IgD-negative memory B cell (primary cell): Measurements from ENCODE around the gene MILR1. TPM values are rescaled to one million over a fixed set of nuclear protein-coding genes. Genes with fewer than 3 reads are reported as not detected.

Source experiments
- H3K27ac Mint-ChIP-seq, 3 donors: one replicate each; pipeline ENCODE4 v1.8.0; 2020 to 2022; ENCODE audit warnings: mild to moderate bottlenecking in 3 of 3, mixed read lengths in 3 of 3, moderate library complexity in 1 of 3
- H3K27me3 Mint-ChIP-seq: one replicate; pipeline ENCODE4 v1.8.0; 2021; ENCODE audit warnings: mixed read lengths
- H3K36me3 Mint-ChIP-seq: one replicate; pipeline ENCODE4 v1.8.0; 2020; ENCODE audit warnings: mild to moderate bottlenecking, mixed read lengths
- H3K4me1 Mint-ChIP-seq, 3 donors: one replicate each; pipeline ENCODE4 v1.8.0; 2020 to 2022; ENCODE audit warnings: mixed read lengths in 3 of 3, mild to moderate bottlenecking in 1 of 3
- H3K4me3 Mint-ChIP-seq, 4 donors: one replicate each; pipeline ENCODE4 v1.8.0; 2020 to 2022; ENCODE audit warnings: mild to moderate bottlenecking in 4 of 4, mixed read lengths in 4 of 4, moderate library complexity in 3 of 4
- H3K9me3 Mint-ChIP-seq, 3 donors: one replicate each; pipeline ENCODE4 v1.8.0; 2020 to 2021; ENCODE audit warnings: mixed read lengths in 3 of 3, mild to moderate bottlenecking in 1 of 3
- polyA plus RNA-seq: library from polyadenylated mRNA; unstranded; fragments of 300-500 nt; fragmentation: Illumina TruSeq; gene quantifications from one replicate; pipeline ENCODE4 v1.2.3, GENCODE V29; 2021

Gene MILR1
- 1.9 TPM for polyA plus RNA-seq

DNA sequence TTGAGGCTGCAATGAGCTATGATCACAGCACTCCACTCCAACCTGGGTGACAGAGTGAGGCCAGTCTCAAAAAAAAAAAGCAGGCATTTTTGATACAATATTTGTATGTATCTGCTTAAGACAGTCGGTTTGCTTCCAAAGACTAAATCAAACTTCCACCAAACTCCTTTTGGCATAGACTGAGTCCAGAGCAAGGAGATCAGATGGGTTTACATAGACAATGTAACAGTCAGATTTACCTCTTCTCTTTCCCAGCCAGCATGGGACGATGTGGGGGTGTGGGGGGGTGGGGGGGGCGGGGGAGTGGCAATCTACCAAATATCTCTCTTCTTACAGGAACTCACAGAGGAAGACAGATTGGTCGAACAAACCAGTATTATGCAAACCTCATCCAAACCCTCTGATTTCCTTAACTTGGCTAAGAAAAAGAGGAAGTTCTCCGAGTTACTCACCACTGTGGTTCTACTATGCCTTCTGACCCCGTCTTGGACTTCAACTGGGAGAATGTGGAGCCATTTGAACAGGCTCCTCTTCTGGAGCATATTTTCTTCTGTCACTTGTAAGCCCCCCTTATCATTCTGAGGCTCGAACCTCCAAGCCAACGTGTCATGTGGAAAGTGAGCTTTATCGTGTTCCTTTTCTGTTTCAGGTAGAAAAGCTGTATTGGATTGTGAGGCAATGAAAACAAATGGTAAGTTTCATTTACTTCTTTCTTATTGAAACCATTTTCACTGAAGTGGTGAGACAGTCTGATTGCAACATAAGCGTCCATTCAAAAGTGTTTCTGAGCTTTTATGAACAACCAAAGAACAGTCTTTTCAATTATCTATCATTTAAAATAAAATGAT, at the start of gene MILR1:
MILR1 (plus strand) TSS at position 451 of the 848 bp plus-strand sequence; CDS start at position 505, 54 bp downstream.
- peaks cover 8 to 16% (median 12%) of the 10 kb centered on the region in 3 donors for H3K4me1 Mint-ChIP-seq
- peak within 1 kb of the TSS; percentile 27 to 93 (median 89) for H3K4me3 Mint-ChIP-seq

GRCh38 chr17:64399767-64400156, 49.2 kb upstream of the MILR1 start:
- no peaks in the 10 kb centered on the region for H3K27me3 Mint-ChIP-seq
- H3K36me3 Mint-ChIP-seq = peaks cover 10% of the 10 kb centered on the region
- H3K4me3 Mint-ChIP-seq = no peak overlapping the region
- H3K9me3 Mint-ChIP-seq = no peaks in the 10 kb centered on the region
- peaks cover 22 to 40% (median 36%) of the 10 kb centered on the region in 3 donors for H3K4me1 Mint-ChIP-seq
- H3K27ac Mint-ChIP-seq = no peak overlapping the region

More for the DNA sequence above, at the start of gene MILR1:
- Mint-ChIP-seq H3K27ac (peak within 1 kb of the TSS; percentile 50 to 97 (median 68)), H3K9me3 (no peaks in the 10 kb centered on the region), H3K36me3 (peaks cover 2% of the 10 kb centered on the region), H3K27me3 (no peaks in the 10 kb centered on the region)

GRCh38 chr17:64400642-64401041, 48.3 kb upstream of the MILR1 start:
- Mint-ChIP-seq H3K36me3 (peaks cover 10% of the 10 kb centered on the region), H3K9me3 (no peaks in the 10 kb centered on the region), H3K4me1 (peaks cover 25 to 43% (median 40%) of the 10 kb centered on the region in 3 donors), H3K27me3 (no peaks in the 10 kb centered on the region), H3K4me3 (peak overlapping the region; percentile 21 to 85 (median 44)), H3K27ac (peak overlapping the region; percentile 34 to 86 (median 73))

DNA sequence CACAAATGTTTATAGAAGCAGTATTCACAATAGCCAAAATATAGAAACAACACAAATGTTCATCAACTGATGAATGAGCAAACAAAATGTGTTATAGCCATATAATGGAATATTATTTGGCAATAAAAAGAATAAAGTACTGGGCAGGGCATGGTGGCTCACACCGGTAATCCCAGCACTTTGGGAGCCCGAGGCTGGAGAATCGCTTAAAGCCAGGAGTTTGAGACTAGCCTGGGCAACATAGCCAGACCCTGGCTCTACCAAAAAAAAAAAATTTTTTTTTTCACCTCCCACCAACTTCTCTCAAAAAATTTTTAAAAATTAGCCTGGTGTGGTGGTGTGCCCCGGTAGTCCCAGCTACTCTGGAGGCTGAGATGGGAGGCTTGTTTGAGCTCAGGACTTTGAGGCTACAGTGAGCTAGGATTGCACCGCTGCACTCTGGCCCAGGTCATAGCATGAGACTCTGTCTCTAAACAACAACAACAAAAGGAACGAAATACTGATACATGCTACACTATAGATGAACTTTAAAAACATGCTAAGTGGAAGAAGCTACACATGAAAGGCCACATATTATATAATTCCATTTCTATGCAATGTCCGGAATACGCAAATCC, 47.6 kb upstream of the MILR1 start:
- H3K4me3 Mint-ChIP-seq = peak overlapping the region in 2 of 4 donors; percentile 66 to 72
- H3K4me1 Mint-ChIP-seq = peaks cover 21 to 41% (median 34%) of the 10 kb centered on the region in 3 donors
- H3K36me3 Mint-ChIP-seq = peaks cover 6% of the 10 kb centered on the region
- H3K9me3 Mint-ChIP-seq = no peaks in the 10 kb centered on the region
- peak overlapping the region in 2 of 3 donors; percentile 73 to 91 for H3K27ac Mint-ChIP-seq
- H3K27me3 Mint-ChIP-seq = no peaks in the 10 kb centered on the region

DNA sequence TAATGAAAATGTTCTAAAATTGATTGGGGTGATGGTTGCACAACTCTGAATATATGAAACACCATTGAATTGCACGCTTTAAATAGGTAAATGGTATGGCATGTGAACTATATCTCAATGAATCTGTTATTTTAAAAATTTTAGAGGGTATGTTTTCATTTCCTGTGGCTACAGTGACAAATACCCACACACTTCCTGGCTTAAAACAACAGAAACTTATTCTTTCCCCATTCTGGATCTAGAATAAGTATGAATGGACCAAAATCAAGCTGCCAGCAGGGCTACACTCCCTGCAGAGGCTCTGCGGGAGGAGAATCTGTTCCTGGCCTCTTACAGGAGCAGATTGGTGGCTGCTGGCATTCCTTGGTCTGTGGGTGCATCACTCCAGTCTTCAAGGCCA, 47.0 kb upstream of the MILR1 start:
- H3K4me3 Mint-ChIP-seq = peak overlapping the region in 2 of 4 donors; percentile 66 to 72
- H3K36me3 Mint-ChIP-seq = peaks cover 6% of the 10 kb centered on the region
- H3K27me3 Mint-ChIP-seq = no peaks in the 10 kb centered on the region
- peak overlapping the region in 1 of 3 donors; percentile 4 for H3K27ac Mint-ChIP-seq
- H3K4me1 Mint-ChIP-seq = peaks cover 24 to 43% (median 39%) of the 10 kb centered on the region in 3 donors
- no peaks in the 10 kb centered on the region for H3K9me3 Mint-ChIP-seq

DNA sequence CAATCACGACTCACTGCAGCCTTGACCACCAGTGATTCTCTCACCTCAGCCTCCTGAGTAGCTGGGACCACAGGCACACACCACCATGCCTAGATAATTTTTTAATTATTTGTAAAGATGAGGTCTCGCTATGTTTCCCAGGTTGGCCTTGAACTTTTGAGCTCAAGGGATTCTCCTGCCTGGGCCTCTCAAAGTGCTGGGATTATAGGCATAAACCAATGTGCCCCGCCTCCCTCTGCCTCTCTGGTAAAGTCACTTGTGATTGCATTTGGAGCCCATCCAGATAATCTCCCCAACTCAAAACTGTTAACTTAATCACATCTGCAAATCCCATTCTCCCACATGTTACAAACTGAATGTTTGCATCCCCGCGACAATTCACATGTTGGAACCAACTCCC, 46.4 kb upstream of the MILR1 start:
- no peak overlapping the region for H3K27ac Mint-ChIP-seq
- peak overlapping the region in 1 of 4 donors; percentile 3 for H3K4me3 Mint-ChIP-seq
- H3K4me1 Mint-ChIP-seq = peaks cover 24 to 44% (median 42%) of the 10 kb centered on the region in 3 donors
- no peaks in the 10 kb centered on the region for H3K27me3 Mint-ChIP-seq
- no peaks in the 10 kb centered on the region for H3K9me3 Mint-ChIP-seq
- peaks cover 6% of the 10 kb centered on the region for H3K36me3 Mint-ChIP-seq

DNA sequence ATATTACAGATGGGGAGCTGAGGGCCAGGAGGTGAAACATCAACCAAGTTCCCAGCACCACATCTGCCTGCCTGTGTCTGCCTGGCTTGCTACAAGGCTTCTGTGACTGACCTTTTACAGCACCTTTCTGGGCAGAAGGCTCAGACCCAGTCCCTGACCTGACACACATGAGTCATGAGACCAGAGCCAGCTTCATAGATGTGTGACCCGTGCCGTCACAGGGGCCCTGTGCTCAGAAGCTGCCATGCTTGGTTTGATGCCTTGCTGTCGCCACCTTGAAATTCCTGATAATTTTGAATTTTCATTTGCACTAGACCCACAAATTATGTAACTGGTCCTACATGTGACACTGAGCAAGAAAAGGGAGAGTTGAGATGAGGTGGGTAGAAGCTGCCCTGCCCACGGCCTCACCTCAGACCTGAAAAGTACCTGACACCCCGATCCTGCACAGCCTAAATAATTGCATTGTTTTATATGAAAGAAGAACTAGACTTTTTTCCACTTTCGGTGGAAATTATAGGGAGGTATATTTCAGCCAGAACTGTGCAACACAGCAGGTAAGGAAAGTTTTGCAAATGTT, 44.9 kb upstream of the MILR1 start:
- Mint-ChIP-seq H3K4me3 (peak overlapping the region; percentile 8 to 87 (median 56)), H3K9me3 (no peaks in the 10 kb centered on the region), H3K27ac (peak overlapping the region; percentile 32 to 84 (median 40)), H3K36me3 (peaks cover 6% of the 10 kb centered on the region), H3K4me1 (peaks cover 24 to 42% (median 34%) of the 10 kb centered on the region in 3 donors), H3K27me3 (no peaks in the 10 kb centered on the region)

- Mint-ChIP-seq H3K4me3 (no peak overlapping the region), H3K27ac (peak overlapping the region; percentile 59 to 89 (median 71)), H3K27me3 (no peaks in the 10 kb centered on the region), H3K9me3 (no peaks in the 10 kb centered on the region), H3K4me1 (peaks cover 25 to 41% (median 29%) of the 10 kb centered on the region in 3 donors), H3K36me3 (peaks cover 6% of the 10 kb centered on the region)
Measured at GRCh38 chr17:64406321-64407200, 42.4 kb upstream of the MILR1 start.

DNA sequence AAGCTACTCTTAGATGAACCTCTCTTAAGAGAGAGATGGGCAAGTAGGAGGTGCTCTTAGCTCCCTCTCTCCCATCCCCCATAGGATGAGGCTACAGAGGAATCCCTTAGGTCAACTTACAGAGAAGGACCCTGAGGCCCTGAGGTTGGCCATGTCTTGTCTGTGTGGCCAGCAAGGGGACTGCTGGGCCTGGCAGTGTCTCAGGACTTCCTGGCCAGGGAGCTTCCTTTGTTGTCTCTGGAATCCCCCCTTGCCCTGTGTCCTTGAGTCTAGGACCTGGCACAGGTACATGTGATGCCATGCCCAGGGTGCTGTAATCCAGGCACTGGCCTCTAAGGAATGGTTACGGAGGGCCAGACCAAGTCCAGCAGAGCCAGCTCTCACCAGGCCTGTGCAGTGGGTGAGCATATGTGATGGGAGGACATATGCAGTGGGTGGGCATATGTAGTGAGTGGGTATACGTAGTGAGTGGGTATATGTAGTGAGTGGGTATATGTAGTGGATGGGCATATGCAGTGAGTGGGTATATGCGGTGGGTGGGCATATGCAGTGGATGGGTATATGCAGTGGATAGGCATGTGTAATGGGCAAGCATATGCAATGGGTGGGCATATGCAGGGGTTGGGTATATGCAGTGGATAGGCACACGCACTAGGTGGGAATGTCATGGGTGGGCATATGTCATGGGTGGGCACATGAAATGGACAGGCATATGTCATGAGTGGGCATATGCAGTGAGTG, 38.0 kb upstream of the MILR1 start:
- H3K4me1 Mint-ChIP-seq = peaks cover 28 to 42% (median 36%) of the 10 kb centered on the region in 3 donors
- no peaks in the 10 kb centered on the region for H3K36me3 Mint-ChIP-seq
- H3K9me3 Mint-ChIP-seq = no peaks in the 10 kb centered on the region
- no peaks in the 10 kb centered on the region for H3K27me3 Mint-ChIP-seq
- H3K27ac Mint-ChIP-seq = peak overlapping the region in 2 of 3 donors; percentile 23 to 79
- peak overlapping the region in 2 of 4 donors; percentile 82 to 89 for H3K4me3 Mint-ChIP-seq

- Mint-ChIP-seq H3K4me1 (peaks cover 20 to 35% (median 31%) of the 10 kb centered on the region in 3 donors), H3K27me3 (no peaks in the 10 kb centered on the region), H3K27ac (peak overlapping the region; percentile 76 to 96 (median 89)), H3K36me3 (no peaks in the 10 kb centered on the region), H3K4me3 (peak overlapping the region; percentile 76 to 95 (median 92)), H3K9me3 (no peaks in the 10 kb centered on the region)
Measured at GRCh38 chr17:64411999-64412771, 36.7 kb upstream of the MILR1 start.

GRCh38 chr17:64412944-64413381, 36.0 kb upstream of the MILR1 start:
- Mint-ChIP-seq H3K36me3 (no peaks in the 10 kb centered on the region), H3K4me3 (peak overlapping the region; percentile 76 to 95 (median 92)), H3K4me1 (peaks cover 20 to 34% (median 31%) of the 10 kb centered on the region in 3 donors), H3K27me3 (no peaks in the 10 kb centered on the region), H3K9me3 (no peaks in the 10 kb centered on the region), H3K27ac (peak overlapping the region; percentile 76 to 96 (median 89))

DNA sequence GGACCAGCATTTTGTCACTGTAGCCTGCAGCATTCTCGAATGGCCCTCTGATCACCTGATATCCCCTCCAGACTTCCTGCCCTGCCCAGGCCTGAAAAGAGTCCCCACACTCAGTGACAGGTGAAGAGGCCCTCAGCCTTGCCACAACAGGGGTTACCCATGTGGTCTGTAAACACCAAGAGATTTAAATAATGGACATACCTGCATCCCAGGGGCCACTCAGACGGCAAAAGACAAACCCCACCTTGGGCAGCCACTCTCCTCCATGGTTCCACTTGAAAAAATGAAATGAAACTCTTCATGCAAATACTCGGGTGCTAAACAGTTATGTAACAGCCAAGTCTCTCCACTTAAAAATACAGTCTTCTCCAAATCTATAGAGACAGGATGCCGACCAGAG, 35.4 kb upstream of the MILR1 start:
- Mint-ChIP-seq H3K4me1 (peaks cover 20 to 33% (median 31%) of the 10 kb centered on the region in 3 donors), H3K9me3 (no peaks in the 10 kb centered on the region), H3K4me3 (peak overlapping the region; percentile 76 to 95 (median 92)), H3K36me3 (no peaks in the 10 kb centered on the region), H3K27me3 (no peaks in the 10 kb centered on the region), H3K27ac (peak overlapping the region; percentile 76 to 96 (median 89))
